ENCODE data around the gene PRKCA. TPM values are rescaled to one million over a fixed set of nuclear protein-coding genes. Genes with fewer than 3 reads are reported as not detected.
A peak's percentile ranks its signal among the peaks of the same experiment; 100 is the strongest.

The PRKCA gene
- total RNA-seq, 3 donors from 2014 or later = 42.3 to 77.7 (median 56.3) TPM

DNA sequence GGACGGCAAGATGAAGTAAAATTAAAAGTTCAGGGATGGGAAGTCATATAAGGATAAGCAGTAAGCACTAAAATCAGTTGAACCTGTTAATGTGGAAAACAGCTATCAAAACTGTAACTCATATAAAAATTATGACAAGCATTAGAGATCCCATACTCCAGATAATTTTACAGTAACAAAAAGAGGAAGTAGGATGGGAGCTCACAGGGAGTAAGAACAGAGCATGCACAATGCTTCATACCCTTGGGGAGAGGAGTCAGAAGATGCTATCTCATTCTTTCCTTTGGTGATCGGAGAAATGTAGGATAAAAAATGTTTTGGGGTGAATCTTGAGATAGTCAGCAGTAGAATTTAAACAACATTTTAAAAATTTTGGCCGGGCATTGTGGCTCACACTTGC, 367.8 kb downstream of the PRKCA start:
- DNase-seq = no peak
- Histone ChIP-seq H3K36me3 (ENCODE audit: low read depth) (no peaks in the 10 kb centered on the region), H3K4me3 (no peak overlapping the region), H3K4me1 (ENCODE audit: low read depth) (peaks cover under 1% of the 10 kb centered on the region), H3K9me3 (no peaks in the 10 kb centered on the region)
- intact Hi-C loops (cut with DNase I, micrococcal nuclease) = loop anchor here in 1 of 2 donors (5.0 kb wide), 1 partner anchor 413 kb away; no protein-coding TSS in a partner anchor
- no peak for ATAC-seq
- TF ChIP-seq CTCF (IDR thresholded peaks at IDR 0.05) = no peak

- ATAC-seq (no peak), DNase-seq (no peak)
- no peak for TF ChIP-seq CTCF (IDR thresholded peaks at IDR 0.05)
- intact Hi-C loops (cut with DNase I, micrococcal nuclease) = loop anchor here in 1 of 2 donors (5.0 kb wide), 1 partner anchor 414 kb away; no protein-coding TSS in a partner anchor
- no peaks in the 10 kb centered on the region for H3K9me3 ChIP-seq
- peaks cover 8% of the 10 kb centered on the region for H3K4me1 ChIP-seq (ENCODE audit: low read depth)
- no peaks in the 10 kb centered on the region for H3K36me3 ChIP-seq (ENCODE audit: low read depth)
- H3K4me3 ChIP-seq = no peak overlapping the region
Measured at GRCh38 chr17:66671156-66671555, 368.7 kb downstream of the PRKCA start.

DNA sequence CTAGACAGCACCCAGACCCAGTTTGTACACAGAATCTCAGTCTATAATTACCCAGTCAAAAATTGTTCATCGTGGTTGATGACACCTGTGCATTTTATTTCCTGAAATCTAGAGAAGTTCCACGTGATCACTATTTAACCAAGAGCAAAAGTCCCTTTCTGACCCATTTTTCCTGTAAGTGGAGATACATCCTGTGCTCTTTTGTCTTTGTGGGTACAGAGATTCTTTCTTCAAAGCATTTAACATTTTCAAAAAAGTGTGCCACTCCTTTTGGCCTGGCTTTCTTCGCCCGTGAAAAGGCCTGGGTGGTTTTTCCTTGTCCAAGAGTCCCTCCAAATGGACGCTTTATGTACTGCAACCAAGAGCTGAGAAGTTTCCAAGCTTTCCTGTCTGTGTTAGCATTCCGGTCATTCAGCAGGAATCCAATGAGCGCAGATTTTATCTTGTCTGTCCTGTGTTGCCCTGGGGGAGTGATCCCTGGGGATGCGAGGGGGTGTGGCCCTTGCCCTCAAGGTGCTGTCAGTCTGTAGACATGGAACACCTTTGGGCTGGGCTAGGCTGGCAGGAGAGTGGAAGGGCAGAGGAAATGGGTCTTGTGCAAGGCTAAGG, 371.4 kb downstream of the PRKCA start:
- Histone ChIP-seq H3K9me3 (no peaks in the 10 kb centered on the region), H3K4me1 (ENCODE audit: low read depth) (peaks cover 11% of the 10 kb centered on the region), H3K36me3 (ENCODE audit: low read depth) (no peaks in the 10 kb centered on the region), H3K4me3 (no peak overlapping the region)
- peak; percentile 45 for TF ChIP-seq CTCF (IDR thresholded peaks at IDR 0.05)
- DNase-seq (peak in 2 of 3 donors; percentile 57 to 83), ATAC-seq (peak; percentile 64)
- intact Hi-C loops (cut with DNase I, micrococcal nuclease) = loop anchor here in 1 of 2 donors (5.0 kb wide), 1 partner anchor 416 kb away; no protein-coding TSS in a partner anchor

DNA sequence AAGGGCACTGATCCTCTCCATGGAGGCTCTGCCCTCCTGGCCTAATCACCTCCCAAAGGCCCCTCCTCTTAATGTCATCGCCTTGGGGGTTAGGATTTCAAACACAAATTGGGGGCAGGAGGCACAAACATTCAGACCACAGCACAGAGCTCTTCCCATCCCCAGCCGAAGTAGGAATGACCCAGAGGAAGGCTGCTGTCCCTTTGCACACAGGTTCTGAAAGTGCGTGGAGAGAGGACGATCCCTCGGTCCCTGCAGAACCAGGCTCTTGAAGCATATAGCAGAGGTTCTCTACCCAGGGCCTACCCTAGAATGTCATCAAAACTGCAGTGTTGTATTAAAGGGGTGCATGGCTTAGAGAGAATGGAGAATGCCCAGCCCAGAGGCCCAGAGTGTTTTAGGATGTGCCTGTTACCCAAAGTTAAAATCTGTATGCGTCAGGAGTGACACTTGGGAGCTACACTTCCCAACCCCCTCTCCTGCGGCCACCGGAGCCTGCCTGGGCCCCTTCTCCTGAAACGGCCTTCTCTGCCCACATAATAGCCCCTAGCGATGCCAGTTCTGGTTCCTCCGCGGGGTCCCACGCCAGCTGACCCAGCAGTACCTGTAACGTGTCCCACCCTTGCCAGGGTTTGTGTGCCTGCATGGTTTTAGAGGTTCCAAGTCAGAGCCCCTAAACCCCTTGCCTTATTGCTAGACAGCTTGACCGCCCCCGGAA, 373.0 kb downstream of the PRKCA start:
- TF ChIP-seq CTCF (IDR thresholded peaks at IDR 0.05) = no peak
- no peak for ATAC-seq
- Histone ChIP-seq H3K4me1 (ENCODE audit: low read depth) (peaks cover 11% of the 10 kb centered on the region), H3K36me3 (ENCODE audit: low read depth) (no peaks in the 10 kb centered on the region), H3K4me3 (no peak overlapping the region), H3K9me3 (no peaks in the 10 kb centered on the region)
- peak in 1 of 3 donors; percentile 45 for DNase-seq
- intact Hi-C loops (cut with DNase I, micrococcal nuclease) = no loop called here

DNA sequence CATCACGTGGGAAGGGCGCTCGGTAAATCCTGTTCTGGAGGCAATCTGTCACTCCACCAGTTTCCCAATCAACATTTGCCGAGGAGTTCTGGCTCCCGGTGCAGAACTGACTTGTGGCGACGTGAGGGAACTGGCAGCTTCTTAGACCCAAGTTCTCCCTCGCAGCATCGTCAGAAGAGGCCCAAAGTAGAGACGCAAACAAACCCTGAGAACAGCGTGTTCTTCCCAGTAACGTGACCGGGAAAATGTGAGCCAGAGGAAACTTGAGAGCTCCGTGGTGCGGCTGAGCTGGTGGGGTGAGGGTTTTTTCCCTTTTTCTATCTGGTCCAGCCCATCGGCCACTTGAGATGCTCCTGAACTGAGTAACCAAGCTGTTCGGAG, 373.6 kb downstream of the PRKCA start:
- intact Hi-C loops (cut with DNase I, micrococcal nuclease) = no loop called here

More for the DNA sequence above, 373.6 kb downstream of the PRKCA start:
- ATAC-seq (no peak), DNase-seq (no peak)
- Histone ChIP-seq H3K4me3 (no peak overlapping the region), H3K36me3 (ENCODE audit: low read depth) (no peaks in the 10 kb centered on the region), H3K4me1 (ENCODE audit: low read depth) (peaks cover 11% of the 10 kb centered on the region), H3K9me3 (no peaks in the 10 kb centered on the region)
- no peak for TF ChIP-seq CTCF (IDR thresholded peaks at IDR 0.05)
